Neuronal stem cell (in vitro differentiated cells): ENCODE measurements around the gene IQSEC2.

ENCODE experiments used
- DNase-seq: peaks from one replicate; pipeline ENCODE4 v3.0.0-alpha.2; 2013; ENCODE audit warnings: low spot score
- H2AFZ ChIP-seq: one replicate; pipeline ENCODE4 v1.6.1; 2013; ENCODE audit warnings: mild to moderate bottlenecking, low read length, inconsistent platforms
- H2AK5ac ChIP-seq: 2 replicates; pipeline ENCODE4 v1.6.1; 2013; ENCODE audit warnings: low read depth, mild to moderate bottlenecking, inconsistent platforms, low read length, moderate library complexity, mixed read lengths
- H2BK120ac ChIP-seq: 2 replicates; pipeline ENCODE4 v1.6.1; 2013; ENCODE audit warnings: low read depth, mild to moderate bottlenecking, inconsistent platforms, low read length, moderate library complexity, mixed read lengths
- H2BK12ac ChIP-seq: one replicate; pipeline ENCODE4 v1.6.1; 2013; ENCODE audit warnings: low read length, inconsistent platforms
- H2BK15ac ChIP-seq: 2 replicates; pipeline ENCODE4 v1.6.1; 2013; ENCODE audit warnings: mild to moderate bottlenecking, low read length, inconsistent platforms, mixed read lengths
- H2BK5ac ChIP-seq: one replicate; pipeline ENCODE4 v1.6.1; 2013; ENCODE audit warnings: inconsistent platforms, mild to moderate bottlenecking, low read length, moderate library complexity
- H3K14ac ChIP-seq: one replicate; pipeline ENCODE4 v1.6.1; 2013; ENCODE audit warnings: low read length, inconsistent platforms
- H3K18ac ChIP-seq: 2 replicates; pipeline ENCODE4 v1.6.1; 2013; ENCODE audit warnings: low read length, inconsistent platforms
- H3K23ac ChIP-seq: 2 replicates; pipeline ENCODE4 v1.6.1; 2013; ENCODE audit warnings: low read depth, mild to moderate bottlenecking, mixed read lengths, low read length, inconsistent platforms; ENCODE audit not compliant: poor library complexity
- H3K27ac ChIP-seq: replicated peaks from 3 replicates; pipeline ENCODE4 v1.5.1; 2013; ENCODE audit warnings: low read length, inconsistent platforms
- H3K27me3 ChIP-seq, 3 experiments: 2 replicates each; pipeline ENCODE4 v1.6.1; 2013; ENCODE audit warnings: low read length in 3 of 3, mild to moderate bottlenecking in 2 of 3, inconsistent platforms in 1 of 3, low read depth in 1 of 3, mixed read lengths in 1 of 3, moderate library complexity in 1 of 3; ENCODE audit not compliant: control insufficient read depth in 3 of 3, insufficient read depth in 3 of 3
- H3K36me3 ChIP-seq, 2 donors: replicated peaks in 1 of 2; 2 replicates each; pipeline ENCODE4 v1.6.1; 2013; ENCODE audit warnings: low read length in 2 of 2; ENCODE audit not compliant: control insufficient read depth in 2 of 2, insufficient read depth in 2 of 2
- H3K4ac ChIP-seq: 2 replicates; pipeline ENCODE4 v1.6.1; 2013; ENCODE audit warnings: inconsistent platforms, mild to moderate bottlenecking, low read length, moderate library complexity
- H3K4me1 ChIP-seq, 2 donors: 1 replicate in 1 of 2; 2 replicates in 1 of 2; pipeline ENCODE4 v1.6.1; 2013; ENCODE audit warnings: low read length in 2 of 2, low read depth in 1 of 2; ENCODE audit not compliant: control insufficient read depth in 2 of 2, insufficient read depth in 1 of 2
- H3K4me2 ChIP-seq: one replicate; pipeline ENCODE4 v1.6.1; 2013; ENCODE audit warnings: mild to moderate bottlenecking, low read length, inconsistent platforms; ENCODE audit not compliant: insufficient read depth, poor library complexity, severe bottlenecking
- H3K4me3 ChIP-seq, 2 donors: 2 replicates each; pipeline ENCODE4 v1.5.1; 2013; ENCODE audit warnings: low read length in 2 of 2, mild to moderate bottlenecking in 2 of 2, inconsistent platforms in 1 of 2, moderate library complexity in 1 of 2
- H3K79me1 ChIP-seq: one replicate; pipeline ENCODE4 v1.6.1; 2013; ENCODE audit warnings: low read depth, mild to moderate bottlenecking, inconsistent platforms, low read length, moderate library complexity
- H3K9ac ChIP-seq: one replicate; pipeline ENCODE4 v1.6.1; 2013; ENCODE audit warnings: mild to moderate bottlenecking, low read depth, low read length, inconsistent platforms; ENCODE audit not compliant: poor library complexity
- H3K9me3 ChIP-seq, 2 donors: replicated peaks in 1 of 2; 2 replicates each; pipeline versions ENCODE3 to v1.6.1; 2013; ENCODE audit warnings: low read length in 2 of 2, mild to moderate bottlenecking in 2 of 2, inconsistent platforms in 1 of 2, low read depth in 1 of 2, mixed read lengths in 1 of 2, moderate library complexity in 1 of 2; ENCODE audit not compliant: control insufficient read depth in 2 of 2, insufficient read depth in 1 of 2
- H4K8ac ChIP-seq: one replicate; pipeline ENCODE4 v1.6.1; 2013; ENCODE audit warnings: low read depth, mild to moderate bottlenecking, inconsistent platforms, low read length, moderate library complexity
- H4K91ac ChIP-seq: one replicate; pipeline ENCODE4 v1.6.1; 2013; ENCODE audit warnings: low read length, low read depth, mild to moderate bottlenecking, inconsistent platforms; ENCODE audit not compliant: poor library complexity
- WGBS, 2 donors: extraction: QIAGEN DNeasy Blood & Tissue Kit; methylation state at CpG; one replicate each; pipeline ENCODE4 v1.1.7; 2013; ENCODE audit warnings: missing lambda C conversion rate in 2 of 2, mixed read lengths in 1 of 2; ENCODE audit not compliant: insufficient read length in 2 of 2, insufficient replicate concordance in 1 of 2; ENCODE audit errors: extremely low coverage in 2 of 2; 5-methylcytosine and 5-hydroxymethylcytosine counted together

The IQSEC2 gene

GRCh38 chrX:53234484-53234883, 46.9 kb downstream of the IQSEC2 start:
- Histone ChIP-seq H3K27ac (no peak overlapping the region), H3K9me3 (no peaks in the 10 kb centered on the region), H3K18ac (no peak overlapping the region), H4K91ac (no peak overlapping the region), H3K23ac (no peak overlapping the region), H3K4me3 (no peak overlapping the region), H2BK12ac (no peak overlapping the region), H3K79me1 (peaks cover 1% of the 10 kb centered on the region), H3K4me1 (no peaks in the 10 kb centered on the region), H3K27me3 (no peaks in the 10 kb centered on the region), H4K8ac (no peak overlapping the region), H2AK5ac (no peak overlapping the region), H2AFZ (no peak overlapping the region), H2BK120ac (no peak overlapping the region), H3K4ac (no peak overlapping the region), H3K4me2 (no peak overlapping the region), H3K36me3 (no peaks in the 10 kb centered on the region), H3K9ac (no peak overlapping the region), H3K14ac (no peak overlapping the region), H2BK5ac (no peak overlapping the region), H2BK15ac (no peak overlapping the region)
- no CpG with 5 or more reads among the region's 9 CpGs for WGBS, 2 donors
- no peak for DNase-seq

GRCh38 chrX:53233536-53233935, 47.8 kb downstream of the IQSEC2 start:
- Histone ChIP-seq H2BK15ac (no peak overlapping the region), H3K79me1 (peaks cover 1% of the 10 kb centered on the region), H2AFZ (no peak overlapping the region), H3K18ac (no peak overlapping the region), H3K4ac (no peak overlapping the region), H3K27me3 (no peaks in the 10 kb centered on the region), H3K4me3 (no peak overlapping the region), H3K27ac (no peak overlapping the region), H3K4me2 (no peak overlapping the region), H3K4me1 (no peaks in the 10 kb centered on the region), H2BK5ac (no peak overlapping the region), H3K9ac (no peak overlapping the region), H3K36me3 (no peaks in the 10 kb centered on the region), H2BK120ac (no peak overlapping the region), H2AK5ac (no peak overlapping the region), H4K8ac (no peak overlapping the region), H3K14ac (no peak overlapping the region), H3K23ac (no peak overlapping the region), H4K91ac (no peak overlapping the region), H3K9me3 (no peaks in the 10 kb centered on the region), H2BK12ac (no peak overlapping the region)
- DNase-seq, result no peak
- no CpG with 5 or more reads among the region's 9 CpGs for WGBS, 2 donors

- H3K18ac ChIP-seq, result no peak overlapping the region
- H4K91ac ChIP-seq, result no peak overlapping the region
- peaks cover 1% of the 10 kb centered on the region for H3K79me1 ChIP-seq
- H3K14ac ChIP-seq, result no peak overlapping the region
- no peak overlapping the region for H2BK12ac ChIP-seq
- no peak overlapping the region for H2AK5ac ChIP-seq
- H3K4me2 ChIP-seq, result no peak overlapping the region
- no peak overlapping the region for H3K9ac ChIP-seq
- H3K4me3 ChIP-seq, result no peak overlapping the region
- H3K4ac ChIP-seq, result no peak overlapping the region
- H2BK15ac ChIP-seq, result no peak overlapping the region
- no peaks in the 10 kb centered on the region for H3K4me1 ChIP-seq
- no peaks in the 10 kb centered on the region for H3K9me3 ChIP-seq
- no CpG with 5 or more reads among the region's 5 CpGs for WGBS, 2 donors
- H2AFZ ChIP-seq, result no peak overlapping the region
- peaks cover 0 to 3% (median 0%) of the 10 kb centered on the region in 3 experiments for H3K27me3 ChIP-seq
- H3K23ac ChIP-seq, result no peak overlapping the region
- H2BK120ac ChIP-seq, result no peak overlapping the region
- DNase-seq, result no peak
- H3K27ac ChIP-seq, result no peak overlapping the region
- no peak overlapping the region for H4K8ac ChIP-seq
- H3K36me3 ChIP-seq, result no peaks in the 10 kb centered on the region
- no peak overlapping the region for H2BK5ac ChIP-seq
These were observed 51.3 kb downstream of the IQSEC2 start for GRCh38 chrX:53230116-53230515.

- no peak for DNase-seq
- no peak overlapping the region for H3K4ac ChIP-seq
- no peak overlapping the region for H2AFZ ChIP-seq
- no peak overlapping the region for H2BK12ac ChIP-seq
- no peak overlapping the region for H2AK5ac ChIP-seq
- H3K4me3 ChIP-seq, result no peak overlapping the region
- H4K8ac ChIP-seq, result no peak overlapping the region
- H2BK120ac ChIP-seq, result no peak overlapping the region
- peaks cover 0 to 7% of the 10 kb centered on the region in 2 donors for H3K36me3 ChIP-seq
- no peak overlapping the region for H2BK5ac ChIP-seq
- H3K9me3 ChIP-seq, result no peaks in the 10 kb centered on the region
- H2BK15ac ChIP-seq, result no peak overlapping the region
- H3K23ac ChIP-seq, result no peak overlapping the region
- no peak overlapping the region for H3K18ac ChIP-seq
- no peak overlapping the region for H3K14ac ChIP-seq
- no peak overlapping the region for H3K27ac ChIP-seq
- H3K9ac ChIP-seq, result no peak overlapping the region
- peaks cover 5% of the 10 kb centered on the region for H3K79me1 ChIP-seq
- WGBS, 2 donors, result no CpG with 5 or more reads among the region's 7 CpGs
- no peak overlapping the region for H3K4me2 ChIP-seq
- H3K27me3 ChIP-seq, result peaks cover 0 to 3% (median 0%) of the 10 kb centered on the region in 3 experiments
- H3K4me1 ChIP-seq, result peaks cover 7 to 8% of the 10 kb centered on the region in 2 donors
- H4K91ac ChIP-seq, result no peak overlapping the region
These were observed 54.1 kb downstream of the IQSEC2 start for GRCh38 chrX:53227224-53227765.
